GM12872 (cell line): Measurements from ENCODE around the gene PPM1B.

Experiments
- CTCF ChIP-seq: IDR thresholded peaks from 3 replicates; pipeline ENCODE4 v1.5.1; 2011; ENCODE audit warnings: low read depth, mild to moderate bottlenecking, low read length, moderate library complexity; ENCODE audit not compliant: insufficient read depth

PPM1B gene

DNA sequence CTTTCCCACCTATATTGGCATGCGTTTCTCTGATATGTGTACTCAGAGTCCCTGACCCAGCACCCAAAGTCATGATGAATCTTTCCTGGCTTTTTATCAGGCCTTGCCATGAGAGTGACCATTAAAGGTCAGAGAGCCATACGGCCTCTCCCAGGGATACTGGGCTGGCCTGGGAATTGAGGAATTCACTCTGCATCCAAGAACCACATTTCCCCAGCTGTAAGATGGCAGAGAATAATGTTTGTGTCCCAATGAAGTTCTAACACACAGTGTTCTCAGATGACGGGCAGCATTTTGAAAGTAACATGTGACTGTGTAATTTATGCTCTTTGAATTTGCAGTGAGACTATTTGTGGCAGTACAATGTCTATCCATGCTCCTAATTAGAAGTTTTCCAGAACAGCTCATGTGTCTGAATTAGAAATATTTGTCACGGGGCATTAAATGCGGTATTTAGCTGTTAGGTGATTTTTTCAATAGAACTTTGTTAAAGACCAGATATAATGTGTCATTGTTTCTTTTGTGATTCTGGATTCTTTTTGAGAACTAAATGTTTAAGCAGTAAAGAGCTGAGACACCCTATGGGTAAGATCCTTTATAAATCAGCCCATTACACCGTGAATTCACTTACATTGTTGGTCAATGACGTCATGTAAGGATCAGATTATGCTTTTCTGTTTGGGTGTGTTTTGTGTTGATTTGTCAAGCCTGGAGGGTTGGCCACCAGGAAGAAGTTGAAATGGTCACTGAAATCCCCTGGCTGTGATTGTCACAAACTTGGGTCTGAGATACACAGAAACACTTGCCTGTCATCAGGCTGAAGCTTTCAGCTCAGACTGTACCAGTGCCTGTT, 99.3 kb downstream of the PPM1B start:
- no peak for TF ChIP-seq CTCF

DNA sequence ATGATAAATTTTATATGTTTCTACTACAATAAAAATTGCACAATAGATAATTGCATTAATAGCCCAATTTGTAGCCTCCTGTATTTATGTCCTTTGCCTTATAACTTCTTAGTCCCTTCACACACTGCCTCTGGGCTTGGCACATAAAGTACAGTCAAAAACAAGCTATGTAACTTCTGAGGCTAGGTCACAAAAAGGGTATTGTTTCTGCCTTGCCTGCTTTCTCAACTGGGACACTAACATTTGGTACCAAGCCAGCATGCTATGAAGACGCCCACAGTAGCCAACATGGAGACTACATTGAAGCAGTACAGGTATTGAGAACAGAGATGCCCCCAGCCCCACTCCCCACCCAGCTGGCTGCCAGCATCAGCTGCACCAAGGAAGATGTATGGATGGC, 101.2 kb downstream of the PPM1B start:
- TF ChIP-seq CTCF, result no peak

DNA sequence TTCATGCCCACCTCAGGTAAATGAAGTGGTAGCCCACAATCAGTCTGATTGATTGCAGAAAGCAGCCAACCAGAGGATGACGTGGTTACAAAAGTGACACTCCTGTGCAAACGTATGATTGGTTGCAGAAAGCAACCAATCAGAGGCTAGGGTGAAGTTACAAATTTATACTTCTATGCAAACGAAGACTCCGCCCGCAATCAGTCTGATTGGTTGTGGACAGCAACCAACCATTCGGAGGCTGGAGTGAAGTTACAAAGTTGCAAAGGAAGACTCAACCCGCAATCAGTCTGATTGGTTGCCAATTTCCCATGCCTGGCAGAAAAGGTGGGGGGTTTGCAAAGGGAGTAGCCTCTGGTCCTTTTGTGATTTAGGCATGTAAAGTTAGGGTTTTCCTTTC, 102.6 kb downstream of the PPM1B start:
- no peak for TF ChIP-seq CTCF

DNA sequence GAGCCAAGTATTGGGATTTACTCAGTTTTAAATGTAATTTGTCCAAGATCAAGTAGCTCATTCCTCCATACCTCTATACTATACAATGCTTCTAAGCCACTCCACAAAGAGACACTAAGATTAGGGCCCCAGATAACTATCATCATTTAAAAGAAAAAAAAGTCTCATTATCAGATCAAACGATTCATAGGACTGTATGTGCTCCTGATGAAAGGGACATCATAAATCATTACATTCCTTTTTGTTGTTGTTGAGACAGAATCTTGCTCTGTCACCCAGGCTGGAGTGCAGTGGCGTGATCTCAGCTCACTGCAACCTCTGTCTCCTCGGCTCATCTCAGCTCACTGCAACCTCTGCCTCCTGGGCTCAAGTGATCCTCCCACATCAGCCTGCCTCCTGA, 104.4 kb downstream of the PPM1B start:
- no peak for TF ChIP-seq CTCF

GRCh38 chr2:44273596-44273995, 104.9 kb downstream of the PPM1B start:
- no peak for TF ChIP-seq CTCF

GRCh38 chr2:44275927-44276303, 107.2 kb downstream of the PPM1B start:
- no peak for TF ChIP-seq CTCF

- TF ChIP-seq CTCF, result no peak
Measured at GRCh38 chr2:44277541-44277940, 108.9 kb downstream of the PPM1B start.

GRCh38 chr2:44280869-44281268, 112.2 kb downstream of the PPM1B start:
- TF ChIP-seq CTCF, result no peak
